NCI-H2196 treated with DMSO at 0.1 percent for 48 hours (cell line): ENCODE measurements around the gene INPP5A.
"Not testable (repeated sequence)": the region's sequence is repeated elsewhere in the genome, so short reads cannot be mapped to it uniquely, and the experiment has no call there.

Experiments
- DNase-seq: peaks from one replicate; lab custom pipeline; 2025; ENCODE audit not compliant: unreplicated experiment; lab: John Stamatoyannopoulos, UW

INPP5A gene

DNA sequence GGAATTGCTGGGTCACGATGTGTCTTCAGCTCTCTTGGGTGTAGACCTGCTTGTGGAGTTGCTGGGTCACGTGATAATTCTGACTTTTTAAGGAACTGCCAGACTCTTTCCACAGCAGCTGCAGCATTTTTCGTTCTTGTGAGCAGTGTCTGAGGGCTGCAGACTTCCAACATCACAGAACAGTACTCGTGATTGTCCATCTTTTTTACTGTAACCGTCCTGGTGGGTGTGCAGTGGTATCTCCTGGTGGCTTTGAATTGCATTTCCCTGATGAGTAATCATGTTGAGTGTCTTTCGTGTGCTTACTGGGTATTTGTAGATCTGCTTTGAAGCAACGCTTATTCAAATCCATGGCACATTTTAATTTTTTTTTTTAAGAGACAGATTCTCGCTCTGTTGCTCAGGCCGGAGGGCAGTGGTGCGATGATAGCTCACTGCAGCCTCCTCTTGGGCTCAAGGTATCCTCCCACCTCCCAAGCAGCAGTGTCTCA lies 22.7 kb downstream of the INPP5A start:
- DNase-seq: no peak

GRCh38 chr10:132562177-132562915 lies 24.8 kb downstream of the INPP5A start:
- DNase-seq: no peak

GRCh38 chr10:132562916-132563456 lies 25.4 kb downstream of the INPP5A start:
- DNase-seq: no peak

DNA sequence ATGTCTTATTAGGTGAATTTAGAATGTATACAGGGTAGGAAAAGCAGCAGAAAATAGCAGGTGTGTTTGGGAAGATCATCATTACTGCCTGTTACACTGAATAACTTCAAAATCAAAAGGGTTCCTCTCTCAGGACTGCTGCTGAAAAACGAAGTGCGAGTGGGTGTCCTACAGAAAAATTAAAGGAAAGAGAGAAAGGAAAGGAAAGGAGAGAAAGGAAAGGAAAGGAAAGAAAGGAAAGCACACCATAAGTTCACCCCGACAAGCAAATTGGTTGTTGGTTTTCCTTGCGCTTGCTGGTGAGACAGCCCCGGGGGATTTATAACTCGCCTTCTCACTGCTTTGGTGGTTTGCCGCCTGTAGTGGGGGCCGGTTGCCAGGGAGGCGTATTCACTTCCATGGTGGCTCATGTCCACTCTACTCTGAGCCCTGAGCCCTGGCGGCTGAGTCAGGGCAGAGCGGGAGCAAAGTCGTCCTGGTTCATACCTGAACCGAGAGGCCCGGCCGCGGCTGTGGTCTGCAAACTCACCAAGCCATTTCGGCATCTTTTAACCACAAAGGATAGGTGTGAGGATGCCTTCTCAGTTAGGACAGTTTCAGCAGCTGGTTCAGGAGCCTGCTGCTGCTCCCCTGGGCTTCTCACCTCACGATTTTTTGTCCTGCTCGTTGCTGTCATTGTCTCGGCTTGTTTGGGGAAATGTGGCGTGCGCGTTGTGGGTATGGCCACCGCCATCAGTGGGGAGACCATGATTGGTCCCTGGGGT lies 26.1 kb downstream of the INPP5A start:
- DNase-seq: no peak

GRCh38 chr10:132564249-132564605 lies 26.6 kb downstream of the INPP5A start:
- no peak for DNase-seq

DNA sequence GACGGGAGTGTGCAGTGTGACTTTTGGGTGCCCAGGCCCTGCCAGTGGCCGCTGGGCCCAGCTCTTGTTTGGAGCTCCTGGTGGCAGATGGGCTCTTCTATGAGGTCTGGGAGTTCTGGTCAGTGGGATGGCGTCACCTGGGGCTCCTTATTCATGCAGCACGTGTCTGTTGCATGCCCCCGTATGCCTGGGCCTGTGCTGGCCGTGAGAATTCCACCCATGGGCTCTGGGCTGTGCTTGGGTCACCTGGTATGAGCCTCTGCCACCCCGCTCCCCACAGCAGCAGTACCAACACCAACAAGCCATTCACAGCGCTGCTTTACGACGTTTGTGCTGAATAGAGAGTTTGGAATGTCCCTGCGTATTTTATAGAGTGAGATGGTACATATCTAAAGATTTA lies 27.1 kb downstream of the INPP5A start:
- DNase-seq: no peak

- DNase-seq: no peak
Measured at GRCh38 chr10:132565516-132566209, 28.1 kb downstream of the INPP5A start.

- no peak for DNase-seq
Measured at GRCh38 chr10:132566892-132567291, 29.3 kb downstream of the INPP5A start.

GRCh38 chr10:132570265-132570664 lies 32.7 kb downstream of the INPP5A start:
- DNase-seq: no peak

DNA sequence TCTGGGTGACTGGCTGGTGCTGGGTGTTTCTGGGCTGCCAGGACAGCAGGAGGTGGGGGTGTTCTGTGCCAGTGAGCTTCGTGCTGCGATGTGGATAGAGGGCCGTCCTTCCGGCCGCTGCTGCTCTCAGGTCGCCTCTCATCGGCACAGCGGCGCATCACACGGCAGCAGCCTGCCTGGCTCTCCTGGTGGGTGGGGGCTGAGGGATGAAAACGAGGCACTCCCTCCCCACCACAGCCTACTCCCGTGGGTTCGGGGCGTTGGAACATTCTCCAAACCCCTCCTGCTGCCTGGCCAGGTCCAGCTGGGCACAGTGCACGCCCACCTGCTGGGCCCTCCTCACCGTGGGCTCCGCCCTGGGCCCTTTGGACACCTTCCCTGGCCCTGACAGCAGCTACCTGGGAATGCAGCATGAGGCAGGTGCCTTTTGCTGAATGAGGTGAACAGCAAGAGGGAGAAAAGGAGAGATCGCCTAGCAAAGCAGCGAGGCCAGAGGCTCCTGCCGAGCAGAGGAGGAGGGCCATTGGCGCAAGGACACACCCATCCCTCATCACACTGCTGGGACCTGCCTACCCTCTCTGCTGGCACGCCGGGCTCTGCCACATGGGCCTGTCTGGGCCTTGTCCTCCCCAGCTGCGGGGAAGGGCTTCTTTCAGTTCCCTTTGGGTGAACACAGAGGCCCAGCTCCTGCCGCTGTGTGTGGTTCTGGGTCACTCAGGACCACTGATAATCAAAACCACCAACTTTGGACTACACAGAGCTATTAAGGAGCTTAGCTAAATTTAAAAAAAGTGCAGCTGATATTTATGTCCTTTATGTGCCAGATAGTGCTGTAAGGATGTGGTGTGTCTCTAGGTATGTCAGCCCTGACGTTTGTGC lies 33.4 kb downstream of the INPP5A start:
- no peak for DNase-seq

DNA sequence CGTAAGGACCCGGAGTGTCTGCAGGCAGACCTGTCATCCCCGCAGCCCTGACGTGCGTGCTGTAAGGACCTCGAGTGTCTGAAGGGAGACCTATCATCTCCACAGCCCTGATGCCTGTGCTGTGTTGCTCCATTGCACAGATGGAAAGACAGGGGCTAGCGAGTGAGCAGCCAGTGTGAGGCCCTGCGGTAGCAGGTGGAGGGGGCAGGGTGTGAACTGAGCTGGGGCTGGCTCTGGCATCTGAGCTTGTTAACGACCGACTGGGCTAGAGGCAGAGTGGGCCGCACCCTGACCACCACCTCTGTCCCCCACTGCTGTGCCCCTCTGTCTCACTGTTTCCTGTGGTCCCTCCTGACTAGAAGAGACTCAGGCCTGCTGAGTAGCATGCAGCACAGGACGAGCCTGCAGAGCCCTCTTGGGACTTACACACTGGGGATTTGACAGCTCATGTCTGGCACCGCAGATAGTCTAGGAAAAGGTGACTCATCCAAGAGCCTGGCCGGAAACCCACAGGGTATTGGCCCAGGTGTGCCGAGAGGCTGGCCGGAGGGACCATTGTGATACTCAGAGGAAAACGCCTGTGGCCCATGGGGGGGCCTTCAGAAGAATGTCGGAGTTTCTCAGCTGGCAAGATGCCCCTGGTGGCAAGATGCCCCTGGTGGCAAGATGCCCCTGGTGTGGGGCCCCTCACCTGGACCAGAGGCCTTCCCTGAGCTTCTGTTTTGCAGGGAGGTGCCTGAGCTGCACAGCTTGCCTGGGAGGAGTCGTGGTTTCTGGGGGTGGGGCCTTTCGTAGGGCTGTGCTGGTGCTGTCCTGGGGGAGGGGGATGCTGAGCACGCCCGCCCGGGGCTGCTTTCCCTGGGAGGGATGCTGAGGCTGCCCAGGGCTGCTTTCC lies 34.3 kb downstream of the INPP5A start:
- DNase-seq: peak; percentile 16

DNA sequence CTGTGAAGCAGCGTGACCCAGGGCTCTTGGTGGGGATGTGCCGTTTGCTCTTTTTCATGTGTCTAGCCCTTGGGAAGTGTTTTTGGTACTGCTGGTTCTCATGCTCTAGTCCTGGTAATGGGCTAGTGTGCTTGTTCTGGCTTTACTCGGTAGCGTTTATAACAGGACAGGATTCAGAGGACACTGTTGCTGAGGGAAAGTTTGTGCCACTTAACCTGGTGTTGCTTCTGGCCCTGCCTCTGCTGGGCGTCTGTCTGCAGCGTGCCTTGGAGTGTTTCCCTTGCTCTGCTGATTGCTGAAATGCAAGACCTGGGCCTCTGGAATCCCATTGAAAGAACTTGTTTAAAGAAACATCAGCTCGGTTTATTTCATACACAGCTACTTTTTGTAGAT lies 35.0 kb downstream of the INPP5A start:
- DNase-seq: no peak

DNA sequence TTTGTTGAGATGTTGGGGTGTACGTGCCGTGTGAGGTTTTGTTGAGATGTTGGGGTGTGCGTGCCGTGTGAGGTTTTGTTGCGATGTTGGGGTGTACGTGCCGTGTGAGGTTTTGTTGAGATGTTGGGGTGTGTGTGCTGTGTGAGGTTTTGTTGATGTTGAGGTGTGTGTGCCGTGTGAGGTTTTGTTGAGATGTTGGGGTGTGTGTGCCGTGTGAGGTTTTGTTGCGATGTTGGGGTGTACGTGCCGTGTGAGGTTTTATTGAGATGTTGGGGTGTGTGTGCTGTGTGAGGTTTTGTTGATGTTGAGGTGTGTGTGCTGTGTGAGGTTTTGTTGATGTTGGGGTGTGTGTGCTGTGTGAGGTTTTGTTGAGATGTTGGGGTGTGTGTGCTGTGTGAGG lies 35.4 kb downstream of the INPP5A start:
- not testable (repeated sequence) for DNase-seq

DNA sequence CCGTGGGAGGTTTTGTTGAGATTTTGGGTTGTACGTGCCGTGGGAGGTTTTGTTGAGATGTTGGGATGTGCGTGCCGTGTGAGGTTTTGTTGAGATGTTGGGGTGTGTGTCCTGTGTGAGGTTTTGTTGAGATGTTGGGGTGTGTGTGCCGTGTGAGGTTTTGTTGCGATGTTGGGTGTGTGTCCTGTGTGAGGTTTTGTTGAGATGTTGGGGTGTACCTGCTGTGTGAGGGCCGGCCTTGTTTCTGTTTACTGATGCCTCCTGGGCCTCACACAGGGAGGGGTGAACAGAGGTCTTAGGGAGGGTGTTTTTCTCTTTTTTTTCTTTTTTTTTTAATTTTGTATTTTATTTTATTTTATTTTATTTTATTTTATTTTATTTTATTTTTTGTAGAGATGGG lies 36.7 kb downstream of the INPP5A start:
- DNase-seq: no peak

- DNase-seq: no peak
Measured at GRCh38 chr10:132574783-132575319, 37.3 kb downstream of the INPP5A start.

DNA sequence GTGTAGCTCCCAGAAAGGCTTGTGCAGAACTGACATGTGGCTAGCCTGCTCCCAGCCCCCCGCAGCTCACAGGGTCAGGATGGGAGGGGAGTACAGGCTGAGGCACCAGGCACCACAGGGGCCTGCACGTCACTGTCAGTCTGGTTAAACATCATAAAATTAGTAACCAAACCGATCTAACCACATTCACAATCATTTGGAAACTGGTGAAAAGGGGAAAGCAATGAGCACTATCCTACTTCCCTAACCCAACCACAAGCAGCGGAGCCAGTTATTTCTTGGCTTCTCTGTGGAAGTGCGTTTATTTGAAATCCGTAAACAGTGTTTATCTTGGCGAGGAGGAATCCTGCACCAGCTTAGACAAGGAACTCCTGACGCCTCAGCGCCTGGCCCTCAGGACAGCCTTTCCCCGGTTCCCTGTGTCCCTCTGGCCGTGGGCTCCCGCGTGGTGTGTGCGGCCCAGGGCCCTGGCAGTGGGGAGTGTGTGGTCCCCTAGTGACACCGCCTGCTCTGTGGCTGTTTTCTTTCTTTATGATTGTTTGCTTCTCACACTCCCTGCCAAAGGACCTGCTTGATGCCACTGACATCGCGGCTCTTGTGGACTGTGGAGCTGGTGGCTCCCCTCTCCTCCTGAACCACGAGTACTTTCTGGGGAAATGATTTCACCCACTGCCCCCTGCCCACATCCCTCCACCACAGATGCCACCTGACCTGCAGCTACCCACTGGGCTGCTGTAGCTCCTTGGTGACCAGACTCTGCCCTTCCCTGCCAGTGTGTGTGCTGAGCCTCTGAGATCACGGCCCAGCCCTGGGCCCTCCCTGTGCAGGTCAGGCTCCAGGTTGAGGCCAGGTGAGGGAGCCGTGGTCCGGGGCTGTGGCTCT lies 38.0 kb downstream of the INPP5A start:
- no peak for DNase-seq

GRCh38 chr10:132576671-132577349 lies 39.2 kb downstream of the INPP5A start:
- no peak for DNase-seq
